HG03565 (cell line): ENCODE measurements around the gene ABCC1.

Source experiments
- ATAC-seq: cut with Tn5 transposase; IDR thresholded peaks from one replicate; pipeline ENCODE4 v1.9.1; 2021; ENCODE audit warnings: mild to moderate bottlenecking, moderate library complexity; ENCODE audit not compliant: unreplicated experiment

Gene ABCC1

GRCh38 chr16:16038950-16039349 lies 89.5 kb downstream of the ABCC1 start:
- no peak for ATAC-seq

- ATAC-seq: no peak
These were observed 91.9 kb downstream of the ABCC1 start for GRCh38 chr16:16041196-16041892.

GRCh38 chr16:16042076-16042475 lies 92.7 kb downstream of the ABCC1 start:
- no peak for ATAC-seq

GRCh38 chr16:16045296-16045695 lies 95.9 kb downstream of the ABCC1 start:
- no peak for ATAC-seq

DNA sequence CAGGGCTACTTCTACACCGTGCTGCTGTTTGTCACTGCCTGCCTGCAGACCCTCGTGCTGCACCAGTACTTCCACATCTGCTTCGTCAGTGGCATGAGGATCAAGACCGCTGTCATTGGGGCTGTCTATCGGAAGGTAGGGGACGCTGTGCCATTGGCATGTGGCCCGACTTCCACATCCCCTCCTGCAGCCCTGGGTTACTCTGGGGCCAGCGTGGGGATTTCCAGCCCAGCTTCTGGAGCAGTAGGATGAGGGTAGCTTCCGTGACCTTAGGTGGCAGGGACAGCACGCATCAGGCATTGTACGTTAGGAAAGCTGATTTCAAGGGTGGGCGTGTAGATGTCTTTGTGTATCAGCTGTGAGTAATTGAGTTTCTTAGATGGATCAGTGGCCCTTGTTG lies 96.5 kb downstream of the ABCC1 start:
- no peak for ATAC-seq

- no peak for ATAC-seq
These were observed 98.3 kb downstream of the ABCC1 start for GRCh38 chr16:16047761-16048160.

DNA sequence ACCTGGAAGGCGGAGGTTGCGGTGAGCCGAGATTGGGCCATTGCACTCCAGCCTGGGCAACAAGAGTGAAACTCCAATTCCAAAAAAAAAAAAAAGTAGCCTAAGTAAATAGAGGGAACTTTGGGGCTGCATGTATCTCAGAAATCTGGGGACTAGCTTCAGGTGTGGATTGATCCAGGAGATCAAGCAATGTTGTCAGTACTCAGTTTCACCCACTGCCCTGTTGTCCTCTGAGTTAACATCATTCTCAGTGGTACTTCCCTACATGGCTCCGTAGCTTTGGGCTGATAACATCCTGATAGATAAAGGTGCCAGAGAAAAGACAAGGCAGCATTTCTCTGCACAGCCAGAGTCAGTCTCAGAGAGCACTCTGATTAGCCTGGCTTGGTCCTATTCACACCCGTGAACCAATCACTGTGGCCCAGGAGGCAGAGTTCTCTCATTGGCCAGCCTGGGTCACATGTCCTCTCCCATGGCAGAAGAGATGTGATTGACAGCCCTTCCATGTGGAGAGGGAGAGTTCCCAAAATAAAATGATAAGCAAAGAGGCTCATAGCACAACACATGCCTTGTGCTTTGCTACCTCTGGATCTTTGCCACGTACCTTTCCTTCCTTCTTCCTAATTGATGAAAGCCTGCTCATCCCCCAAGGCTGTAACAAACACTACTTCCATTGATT lies 99.6 kb downstream of the ABCC1 start:
- ATAC-seq: no peak

- ATAC-seq: no peak
These were observed 100.7 kb downstream of the ABCC1 start for GRCh38 chr16:16050106-16050505.

GRCh38 chr16:16051132-16051531 lies 101.7 kb downstream of the ABCC1 start:
- no peak for ATAC-seq

DNA sequence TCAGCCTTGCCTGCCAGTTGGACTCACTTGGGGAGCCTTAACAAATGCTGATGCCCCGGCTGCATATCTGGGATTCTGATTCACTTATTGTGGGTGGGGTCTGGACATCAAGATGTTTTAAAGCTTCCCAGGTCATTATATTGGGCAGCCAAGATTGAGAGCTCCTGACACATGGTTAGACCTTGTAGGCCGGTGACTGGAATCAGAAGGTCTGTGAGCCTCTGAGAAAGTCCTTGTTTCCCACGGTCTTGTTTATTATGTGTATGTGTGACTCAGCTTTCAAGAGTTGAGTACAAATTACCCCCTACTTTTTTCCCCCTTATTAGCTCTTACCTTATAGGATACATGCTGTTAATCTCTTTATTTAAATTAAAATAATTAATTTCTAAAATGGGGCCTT lies 103.5 kb downstream of the ABCC1 start:
- ATAC-seq: no peak

DNA sequence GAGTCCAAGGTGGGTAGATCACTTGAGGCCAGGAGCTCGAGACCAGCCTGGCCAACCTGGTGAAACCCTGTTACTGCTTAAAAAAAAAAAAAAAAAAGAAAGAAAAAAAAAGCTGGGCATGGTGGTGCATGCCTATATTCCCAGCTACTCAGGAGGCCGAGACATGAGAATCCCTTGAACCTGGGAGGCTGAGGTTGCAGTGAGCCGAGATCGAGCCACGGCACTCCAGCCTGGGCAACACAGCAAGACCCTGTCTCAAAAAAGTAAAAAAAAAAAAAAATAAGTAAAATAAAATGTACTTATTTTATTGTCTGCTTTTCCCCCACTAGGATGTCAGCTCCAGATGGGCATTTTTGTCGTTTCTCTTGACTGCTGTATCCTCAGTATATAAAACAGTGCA lies 107.7 kb downstream of the ABCC1 start:
- no peak for ATAC-seq

DNA sequence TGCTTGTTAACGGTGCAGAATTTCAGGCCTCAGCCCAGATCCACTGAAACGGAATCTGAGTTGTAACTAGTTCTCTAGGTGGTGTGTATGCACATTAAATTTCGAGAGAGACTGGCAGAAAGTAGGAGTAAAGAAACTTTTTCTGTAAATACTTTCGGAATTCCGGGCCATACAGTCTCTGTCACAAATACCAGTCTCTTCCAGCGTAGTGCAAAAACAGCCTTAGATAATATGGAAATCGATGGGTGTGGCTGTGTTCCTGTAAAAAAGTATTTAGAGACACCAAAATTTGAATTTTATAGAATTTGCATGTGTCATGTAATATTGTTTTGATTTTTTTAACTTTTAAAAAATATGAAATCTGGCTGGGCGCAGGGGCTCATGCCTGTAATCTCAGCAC lies 109.7 kb downstream of the ABCC1 start:
- ATAC-seq: no peak

GRCh38 chr16:16059895-16060590 lies 110.6 kb downstream of the ABCC1 start:
- no peak for ATAC-seq

- ATAC-seq: no peak
These were observed 112.9 kb downstream of the ABCC1 start for GRCh38 chr16:16062023-16062937.

GRCh38 chr16:16063683-16064082 lies 114.3 kb downstream of the ABCC1 start:
- ATAC-seq: no peak

DNA sequence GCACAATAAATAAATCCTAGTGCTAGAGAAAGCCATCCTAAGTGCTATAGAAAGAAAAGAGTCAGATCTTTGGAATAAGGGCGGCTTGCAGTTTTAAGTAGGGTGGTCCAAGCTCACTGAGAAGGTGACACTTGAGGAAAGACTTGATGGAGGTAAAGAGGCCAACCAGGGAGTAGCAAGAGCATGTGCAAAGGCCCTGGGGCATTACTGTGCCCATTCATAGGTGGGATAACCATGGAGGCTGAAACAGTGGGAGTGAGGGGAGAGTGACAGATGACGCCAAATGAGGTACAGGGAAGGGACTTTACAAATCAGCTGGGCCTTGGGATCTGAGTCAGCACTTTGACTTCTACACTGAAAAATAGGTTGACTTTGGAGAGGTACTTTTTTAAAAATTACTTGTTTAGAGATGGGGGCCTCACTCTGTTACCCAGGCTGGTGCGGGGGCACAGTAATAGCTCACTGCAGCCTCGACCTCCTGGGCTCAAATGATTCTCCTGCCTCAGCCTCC lies 115.5 kb downstream of the ABCC1 start:
- no peak for ATAC-seq

DNA sequence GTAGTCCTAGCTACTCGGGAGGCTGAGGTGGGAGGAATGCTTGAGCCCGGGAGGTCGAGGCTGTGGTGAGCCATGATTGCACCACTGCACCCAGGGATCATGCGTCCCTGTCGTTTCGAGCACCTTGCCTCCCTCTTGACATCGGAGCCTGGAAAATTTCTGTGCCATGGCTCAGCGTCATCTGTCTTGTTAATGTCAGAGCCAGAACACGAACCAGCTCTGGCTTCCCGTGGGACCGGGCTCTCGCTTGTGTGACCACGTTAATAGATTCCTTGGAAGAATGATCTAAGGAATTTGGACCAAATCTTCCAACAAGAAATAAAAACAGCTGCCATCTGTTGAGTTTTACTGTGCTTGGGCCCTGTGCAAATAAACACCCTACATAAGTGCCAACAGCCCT lies 117.7 kb downstream of the ABCC1 start:
- ATAC-seq: no peak

DNA sequence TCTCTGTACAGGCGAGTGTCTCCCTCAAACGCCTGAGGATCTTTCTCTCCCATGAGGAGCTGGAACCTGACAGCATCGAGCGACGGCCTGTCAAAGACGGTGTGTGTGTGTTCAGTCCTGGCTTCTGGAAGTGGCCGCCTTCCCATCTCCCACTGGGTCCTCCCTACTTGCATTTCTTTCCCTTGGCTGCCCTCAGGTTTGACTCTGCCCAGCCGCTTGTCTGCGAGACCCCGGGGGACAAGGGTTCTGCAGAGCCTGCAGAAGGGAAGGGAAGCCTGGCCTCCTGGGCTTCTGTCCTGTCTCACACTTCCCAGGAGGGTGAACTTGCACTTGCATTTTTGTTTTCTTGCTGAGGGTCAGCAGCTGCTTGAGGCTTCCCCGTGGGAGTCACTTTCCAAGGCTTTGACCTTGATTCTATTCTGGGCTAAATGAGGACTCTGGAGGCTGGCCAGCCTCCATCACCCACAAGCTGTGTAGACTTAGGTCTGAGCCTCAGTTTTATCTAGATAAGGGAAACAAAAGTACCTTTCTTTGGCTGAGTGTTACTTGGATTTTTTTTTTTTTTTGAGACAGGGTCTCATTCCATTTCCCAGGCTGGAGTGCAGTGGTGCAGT lies 122.3 kb downstream of the ABCC1 start:
- no peak for ATAC-seq

- ATAC-seq: no peak
These were observed 123.7 kb downstream of the ABCC1 start for GRCh38 chr16:16073001-16073545.
